Uterus (tissue), 2 donors: Measurements from ENCODE around the gene ORC6.

Source experiments
- CTCF ChIP-seq, 4 experiments: fragments of 200-600 bp in 2 of 4; fragments of 450-650 bp in 2 of 4; sonication (generic) in 2 of 4; IDR thresholded peaks; one replicate each; pipeline ENCODE4 v1.5.1; 2016 to 2019; ENCODE audit warnings: antibody characterized with exemption in 4 of 4, mild to moderate bottlenecking in 2 of 4, moderate library complexity in 1 of 4
- POLR2A ChIP-seq, 2 donors: fragments of 450-650 bp; IDR thresholded peaks; one replicate each; pipeline ENCODE4 v1.6.1; 2016; ENCODE audit warnings: antibody characterized with exemption in 2 of 2, mild to moderate bottlenecking in 1 of 2, moderate library complexity in 1 of 2

GRCh38 chr16:46743232-46743719 lies 53.8 kb downstream of the ORC6 start:
- TF ChIP-seq CTCF (IDR thresholded peaks at IDR 0.05) (no peak), POLR2A (IDR thresholded peaks at IDR 0.05) (no peak)
